OCI-LY3 (cell line): ENCODE results near the gene CCDC191.

Experiments used
- CTCF ChIP-seq: fragments of 200-600, 300-600 bp; sonication (generic); IDR thresholded peaks from 2 replicates; pipeline ENCODE4 v1.5.1; 2014; ENCODE audit warnings: antibody characterized with exemption, low read length, low read depth
- EZH2phosphoT487 ChIP-seq: fragments of 200-600 bp; shearing (Covaris generic); IDR thresholded peaks from 2 replicates; pipeline ENCODE4 v1.6.1; 2018; ENCODE audit warnings: antibody characterized with exemption, mixed run types, low read depth

DNA sequence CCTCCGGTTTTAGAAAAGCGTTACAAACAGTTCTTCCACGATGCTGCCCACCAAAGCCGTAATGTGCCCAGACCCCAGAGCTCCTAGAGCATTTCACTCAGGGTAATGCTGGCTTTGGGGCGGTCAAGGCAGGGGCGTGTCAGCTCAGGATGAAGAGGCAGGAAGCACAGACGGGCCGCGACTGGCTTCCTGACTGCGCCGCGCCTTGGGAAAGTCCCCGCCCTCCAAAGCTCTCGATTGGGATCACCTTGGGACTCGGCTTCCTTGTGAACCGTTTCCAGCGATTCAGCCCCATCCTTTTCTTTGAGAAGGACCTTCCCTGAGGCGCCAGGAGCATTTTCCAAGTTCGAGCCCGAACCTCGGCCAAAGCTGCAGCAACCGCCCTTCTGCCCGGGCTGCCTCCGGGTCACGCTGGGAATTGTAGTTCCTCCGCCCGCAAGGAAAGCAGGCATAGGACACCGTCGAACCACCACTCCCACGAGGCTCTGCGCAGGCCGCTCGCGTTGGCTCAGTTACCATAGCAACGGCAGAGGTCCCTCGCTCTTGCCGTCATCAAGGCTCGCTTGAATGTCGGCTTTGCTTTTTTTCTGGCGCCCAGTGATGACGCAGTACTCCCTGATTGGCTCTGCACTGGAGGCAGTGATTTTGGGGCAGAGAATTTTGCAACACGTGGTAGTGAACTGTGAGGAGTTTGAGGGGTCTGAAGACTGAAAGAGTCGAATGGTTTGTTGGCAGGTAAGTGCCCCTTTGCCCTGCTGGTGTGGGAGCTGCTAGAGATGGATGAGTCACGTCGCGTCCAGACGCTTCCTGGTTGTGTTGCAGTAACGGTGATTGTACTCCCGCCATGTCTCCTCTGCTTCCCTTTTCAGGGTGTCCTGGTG lies at the start of gene CCDC191, which contains the start of gene QTRT2:
- TF ChIP-seq CTCF (no peak), EZH2phosphoT487 (no peak)
